ENCODE measurements around the gene ANKRD17.

ANKRD17 gene

DNA sequence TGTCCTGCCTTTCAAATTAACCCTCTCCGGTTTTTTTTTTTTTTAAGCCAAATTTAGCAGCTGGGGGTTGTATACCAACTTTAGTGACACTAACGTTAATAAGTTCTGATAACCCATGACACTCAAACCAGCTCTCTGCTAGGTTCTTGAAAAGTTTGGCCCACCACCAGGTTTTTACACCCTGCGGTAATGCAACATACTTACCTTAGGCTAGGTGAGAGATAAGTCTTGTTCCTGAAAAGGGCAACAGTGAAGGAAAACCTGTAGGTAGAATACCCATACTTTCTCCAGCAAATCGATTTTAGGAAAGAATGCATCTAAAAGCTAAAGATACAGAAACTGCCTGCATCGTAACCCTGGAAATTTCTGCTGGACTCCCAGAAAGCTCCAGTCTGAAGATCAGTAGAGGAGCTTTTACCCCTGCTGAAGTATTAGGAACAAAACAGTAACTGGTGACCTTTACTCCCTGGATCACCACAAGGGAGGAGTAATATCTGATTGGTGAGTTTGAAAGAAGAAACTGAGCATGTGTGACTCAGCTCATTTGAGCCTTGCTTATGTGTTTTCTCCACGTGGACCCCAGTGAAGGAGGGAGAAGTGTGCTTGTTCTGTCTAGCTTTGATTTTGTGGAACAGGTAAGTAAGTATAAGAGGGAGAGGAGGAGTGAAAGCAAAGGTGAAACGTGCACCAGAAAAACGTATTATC lies 154.6 kb downstream of the ANKRD17 start:
- H3K56ac ChIP-seq (ENCODE audit: low read length), result no peak overlapping the region
- H2BK5ac ChIP-seq (ENCODE audit: low read length), result no peak overlapping the region
- H3K4ac ChIP-seq (ENCODE audit: low read depth, low read length), result no peak overlapping the region
- no CpG with 5 or more reads among the region's 8 CpGs for WGBS (ENCODE audit: extremely low coverage, insufficient coverage, low lambda C conversion rate)
- no peaks in the 10 kb centered on the region for H3K36me3 ChIP-seq (ENCODE audit: control insufficient read depth, insufficient read depth, low read length)
- no peak overlapping the region for H4K5ac ChIP-seq (ENCODE audit: low read length)
- no peaks in the 10 kb centered on the region for H3K79me2 ChIP-seq (ENCODE audit: control insufficient read depth, insufficient read depth, low read length)
- H3K9ac ChIP-seq (ENCODE audit: low read length), result no peak overlapping the region
- H3K27ac ChIP-seq (ENCODE audit: low read depth, low read length), result no peak overlapping the region
- H4K8ac ChIP-seq (ENCODE audit: low read depth, low read length), result no peak overlapping the region
- H3K79me1 ChIP-seq (ENCODE audit: low read length), result no peaks in the 10 kb centered on the region
- H3K18ac ChIP-seq (ENCODE audit: low read length), result no peak overlapping the region
- peak; percentile 46 for DNase-seq
- H2BK15ac ChIP-seq (replicated peaks; ENCODE audit: low read depth), result no peak overlapping the region
- H3K4me3 ChIP-seq (ENCODE audit: low read length), result no peak overlapping the region
- H3K23ac ChIP-seq (ENCODE audit: low read length), result no peak overlapping the region
- H2BK120ac ChIP-seq (ENCODE audit: low read depth, low read length), result no peak overlapping the region
- H3K27me3 ChIP-seq (ENCODE audit: insufficient read depth, low read length, poor library complexity), result no peaks in the 10 kb centered on the region
- no peak overlapping the region for H2AK5ac ChIP-seq (ENCODE audit: low read length)
- H3K4me2 ChIP-seq (ENCODE audit: low read length), result no peak overlapping the region
- H3K4me1 ChIP-seq (ENCODE audit: control insufficient read depth, low read depth, low read length), result peaks cover 6% of the 10 kb centered on the region

DNA sequence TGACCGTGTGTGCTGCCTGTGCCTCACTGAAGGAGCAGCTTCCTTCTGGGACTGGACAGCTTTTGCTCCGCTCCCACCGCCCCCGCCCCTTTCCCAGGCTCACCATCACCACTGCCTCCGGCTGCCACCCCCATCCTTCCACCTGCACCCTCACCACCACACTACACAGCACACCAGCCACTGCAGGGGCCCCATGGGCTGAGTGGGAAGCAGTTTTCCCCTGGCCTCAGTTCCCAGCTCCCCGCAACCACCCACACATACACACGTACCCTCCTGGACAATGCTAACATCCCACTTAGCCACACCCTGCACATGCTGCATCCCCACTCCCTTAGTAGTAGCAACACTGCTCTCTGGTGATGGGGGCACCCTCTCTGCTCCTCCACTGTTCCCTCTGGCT lies 159.5 kb downstream of the ANKRD17 start:
- H4K5ac ChIP-seq (ENCODE audit: low read length), result no peak overlapping the region
- H3K4me3 ChIP-seq (ENCODE audit: low read length), result no peak overlapping the region
- H3K27me3 ChIP-seq (ENCODE audit: insufficient read depth, low read length, poor library complexity), result no peaks in the 10 kb centered on the region
- H3K36me3 ChIP-seq (ENCODE audit: control insufficient read depth, insufficient read depth, low read length), result peaks cover 2% of the 10 kb centered on the region
- H3K9ac ChIP-seq (ENCODE audit: low read length), result no peak overlapping the region
- no peak overlapping the region for H3K27ac ChIP-seq (ENCODE audit: low read depth, low read length)
- H3K79me1 ChIP-seq (ENCODE audit: low read length), result no peaks in the 10 kb centered on the region
- no peak overlapping the region for H2BK5ac ChIP-seq (ENCODE audit: low read length)
- H3K23ac ChIP-seq (ENCODE audit: low read length), result no peak overlapping the region
- no peak overlapping the region for H3K4me2 ChIP-seq (ENCODE audit: low read length)
- WGBS (ENCODE audit: extremely low coverage, insufficient coverage, low lambda C conversion rate), result no CpG with 5 or more reads among the region's 7 CpGs
- peaks cover 2% of the 10 kb centered on the region for H3K4me1 ChIP-seq (ENCODE audit: control insufficient read depth, low read depth, low read length)
- H4K8ac ChIP-seq (ENCODE audit: low read depth, low read length), result no peak overlapping the region
- H3K4ac ChIP-seq (ENCODE audit: low read depth, low read length), result no peak overlapping the region
- no peak for DNase-seq
- no peak overlapping the region for H3K18ac ChIP-seq (ENCODE audit: low read length)
- no peak overlapping the region for H2BK15ac ChIP-seq (replicated peaks; ENCODE audit: low read depth)
- no peak overlapping the region for H3K56ac ChIP-seq (ENCODE audit: low read length)
- no peak overlapping the region for H2BK120ac ChIP-seq (ENCODE audit: low read depth, low read length)
- H3K79me2 ChIP-seq (ENCODE audit: control insufficient read depth, insufficient read depth, low read length), result no peaks in the 10 kb centered on the region
- no peak overlapping the region for H2AK5ac ChIP-seq (ENCODE audit: low read length)

DNA sequence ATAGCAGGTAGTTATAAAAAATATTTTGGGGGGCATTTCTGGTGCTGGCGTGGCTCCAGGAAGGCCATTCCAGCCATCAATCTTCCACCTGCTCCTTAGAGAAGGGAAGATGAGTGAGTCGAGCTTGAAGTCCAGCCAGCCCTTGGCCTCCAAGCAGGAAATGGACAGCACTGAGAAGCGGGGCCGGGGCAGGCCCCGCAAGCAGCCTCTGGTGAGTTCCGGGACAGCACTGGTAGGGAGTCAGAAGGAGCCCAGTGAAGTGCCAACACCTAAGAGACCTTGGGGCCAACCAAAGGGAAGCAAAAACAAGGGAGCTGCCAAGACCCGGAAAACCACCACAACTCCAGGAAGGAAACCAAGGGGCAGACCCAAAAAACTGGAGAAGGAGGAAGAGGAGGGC lies 159.9 kb downstream of the ANKRD17 start:
- Histone ChIP-seq H2AK5ac (ENCODE audit: low read length) (no peak overlapping the region), H3K79me1 (ENCODE audit: low read length) (no peaks in the 10 kb centered on the region), H3K36me3 (ENCODE audit: control insufficient read depth, insufficient read depth, low read length) (peaks cover 2% of the 10 kb centered on the region), H3K4me2 (ENCODE audit: low read length) (no peak overlapping the region), H3K4me1 (ENCODE audit: control insufficient read depth, low read depth, low read length) (no peaks in the 10 kb centered on the region), H3K56ac (ENCODE audit: low read length) (no peak overlapping the region), H3K18ac (ENCODE audit: low read length) (no peak overlapping the region), H3K23ac (ENCODE audit: low read length) (no peak overlapping the region), H3K79me2 (ENCODE audit: control insufficient read depth, insufficient read depth, low read length) (no peaks in the 10 kb centered on the region), H4K8ac (ENCODE audit: low read depth, low read length) (no peak overlapping the region), H3K4ac (ENCODE audit: low read depth, low read length) (no peak overlapping the region), H4K5ac (ENCODE audit: low read length) (no peak overlapping the region), H3K27ac (ENCODE audit: low read depth, low read length) (no peak overlapping the region), H3K9ac (ENCODE audit: low read length) (no peak overlapping the region), H3K27me3 (ENCODE audit: insufficient read depth, low read length, poor library complexity) (no peaks in the 10 kb centered on the region), H2BK15ac (replicated peaks; ENCODE audit: low read depth) (no peak overlapping the region), H2BK120ac (ENCODE audit: low read depth, low read length) (no peak overlapping the region), H3K4me3 (ENCODE audit: low read length) (no peak overlapping the region), H2BK5ac (ENCODE audit: low read length) (no peak overlapping the region)
- no peak for DNase-seq
- no CpG with 5 or more reads among the region's 7 CpGs for WGBS (ENCODE audit: extremely low coverage, insufficient coverage, low lambda C conversion rate)

- Histone ChIP-seq H3K4me1 (ENCODE audit: control insufficient read depth, low read depth, low read length) (no peaks in the 10 kb centered on the region), H3K27me3 (ENCODE audit: insufficient read depth, low read length, poor library complexity) (no peaks in the 10 kb centered on the region), H4K5ac (ENCODE audit: low read length) (no peak overlapping the region), H3K4ac (ENCODE audit: low read depth, low read length) (no peak overlapping the region), H2AK5ac (ENCODE audit: low read length) (no peak overlapping the region), H3K27ac (ENCODE audit: low read depth, low read length) (no peak overlapping the region), H3K36me3 (ENCODE audit: control insufficient read depth, insufficient read depth, low read length) (peaks cover 2% of the 10 kb centered on the region), H3K18ac (ENCODE audit: low read length) (no peak overlapping the region), H2BK120ac (ENCODE audit: low read depth, low read length) (no peak overlapping the region), H3K9ac (ENCODE audit: low read length) (no peak overlapping the region), H3K56ac (ENCODE audit: low read length) (no peak overlapping the region), H3K4me2 (ENCODE audit: low read length) (no peak overlapping the region), H2BK5ac (ENCODE audit: low read length) (no peak overlapping the region), H3K4me3 (ENCODE audit: low read length) (no peak overlapping the region), H3K79me1 (ENCODE audit: low read length) (no peaks in the 10 kb centered on the region), H2BK15ac (replicated peaks; ENCODE audit: low read depth) (no peak overlapping the region), H3K79me2 (ENCODE audit: control insufficient read depth, insufficient read depth, low read length) (no peaks in the 10 kb centered on the region), H4K8ac (ENCODE audit: low read depth, low read length) (no peak overlapping the region), H3K23ac (ENCODE audit: low read length) (no peak overlapping the region)
- no CpG with 5 or more reads among the region's 4 CpGs for WGBS (ENCODE audit: extremely low coverage, insufficient coverage, low lambda C conversion rate)
- DNase-seq, result no peak
Measured at GRCh38 chr4:73098016-73098415, 160.6 kb downstream of the ANKRD17 start.

DNA sequence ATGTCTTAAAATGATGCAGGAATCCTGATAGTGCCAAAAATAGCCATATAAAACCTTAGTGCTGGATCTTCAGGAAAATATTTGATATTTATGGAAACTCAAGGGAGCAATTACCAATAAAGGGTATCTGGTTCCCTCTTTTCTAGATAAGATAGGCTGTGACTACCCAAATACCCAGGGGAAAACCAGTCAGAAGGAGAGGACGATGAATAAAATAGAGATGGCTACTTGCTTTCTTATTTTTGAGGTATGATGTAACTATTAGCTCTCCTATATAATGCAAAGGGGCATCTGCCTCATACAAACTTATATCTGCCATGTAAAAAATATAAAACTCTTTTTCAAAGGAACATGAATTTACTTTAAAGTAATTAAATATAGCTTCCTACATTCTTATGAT lies 165.7 kb downstream of the ANKRD17 start:
- Histone ChIP-seq H2AK5ac (ENCODE audit: low read length) (no peak overlapping the region), H3K79me1 (ENCODE audit: low read length) (no peaks in the 10 kb centered on the region), H3K4me3 (ENCODE audit: low read length) (no peak overlapping the region), H3K4me1 (ENCODE audit: control insufficient read depth, low read depth, low read length) (no peaks in the 10 kb centered on the region), H2BK120ac (ENCODE audit: low read depth, low read length) (no peak overlapping the region), H2BK5ac (ENCODE audit: low read length) (no peak overlapping the region), H3K4ac (ENCODE audit: low read depth, low read length) (no peak overlapping the region), H3K79me2 (ENCODE audit: control insufficient read depth, insufficient read depth, low read length) (no peaks in the 10 kb centered on the region), H3K9ac (ENCODE audit: low read length) (no peak overlapping the region), H3K18ac (ENCODE audit: low read length) (no peak overlapping the region), H3K56ac (ENCODE audit: low read length) (no peak overlapping the region), H3K27ac (ENCODE audit: low read depth, low read length) (no peak overlapping the region), H3K36me3 (ENCODE audit: control insufficient read depth, insufficient read depth, low read length) (peaks cover 14% of the 10 kb centered on the region), H3K23ac (ENCODE audit: low read length) (no peak overlapping the region), H3K27me3 (ENCODE audit: insufficient read depth, low read length, poor library complexity) (no peaks in the 10 kb centered on the region), H2BK15ac (replicated peaks; ENCODE audit: low read depth) (no peak overlapping the region), H3K4me2 (ENCODE audit: low read length) (no peak overlapping the region), H4K8ac (ENCODE audit: low read depth, low read length) (no peak overlapping the region), H4K5ac (ENCODE audit: low read length) (no peak overlapping the region)
- DNase-seq, result no peak
- WGBS (ENCODE audit: extremely low coverage, insufficient coverage, low lambda C conversion rate), result no CpG with 5 or more reads among the region's 1 CpG

DNA sequence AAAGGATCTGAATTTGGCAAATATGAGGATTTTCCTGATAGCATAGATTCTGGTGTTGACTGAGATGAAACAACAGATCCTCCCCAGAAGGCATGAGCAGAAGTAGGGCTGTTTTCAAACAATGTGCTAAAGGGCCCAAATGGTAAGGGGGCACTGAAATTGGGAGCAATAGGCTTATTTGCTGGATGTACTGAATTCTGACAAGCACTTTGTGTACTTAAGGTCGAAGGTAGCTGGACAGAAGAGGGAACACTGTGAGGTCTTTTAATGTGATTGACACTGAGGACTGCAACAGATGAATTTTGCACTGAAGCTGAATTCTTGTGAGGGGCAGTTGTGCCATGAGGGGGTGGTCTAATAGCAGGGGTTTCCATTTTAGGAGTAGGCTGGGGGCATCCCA lies 167.9 kb downstream of the ANKRD17 start:
- Histone ChIP-seq H3K4me2 (ENCODE audit: low read length) (no peak overlapping the region), H3K23ac (ENCODE audit: low read length) (no peak overlapping the region), H3K36me3 (ENCODE audit: control insufficient read depth, insufficient read depth, low read length) (peaks cover 14% of the 10 kb centered on the region), H4K5ac (ENCODE audit: low read length) (no peak overlapping the region), H2BK120ac (ENCODE audit: low read depth, low read length) (no peak overlapping the region), H3K9ac (ENCODE audit: low read length) (no peak overlapping the region), H3K79me2 (ENCODE audit: control insufficient read depth, insufficient read depth, low read length) (no peaks in the 10 kb centered on the region), H3K27ac (ENCODE audit: low read depth, low read length) (no peak overlapping the region), H2BK5ac (ENCODE audit: low read length) (no peak overlapping the region), H3K56ac (ENCODE audit: low read length) (no peak overlapping the region), H3K79me1 (ENCODE audit: low read length) (no peaks in the 10 kb centered on the region), H3K4me3 (ENCODE audit: low read length) (no peak overlapping the region), H3K4ac (ENCODE audit: low read depth, low read length) (no peak overlapping the region), H3K4me1 (ENCODE audit: control insufficient read depth, low read depth, low read length) (no peaks in the 10 kb centered on the region), H4K8ac (ENCODE audit: low read depth, low read length) (no peak overlapping the region), H2BK15ac (replicated peaks; ENCODE audit: low read depth) (no peak overlapping the region), H2AK5ac (ENCODE audit: low read length) (no peak overlapping the region), H3K18ac (ENCODE audit: low read length) (no peak overlapping the region), H3K27me3 (ENCODE audit: insufficient read depth, low read length, poor library complexity) (no peaks in the 10 kb centered on the region)
- no peak for DNase-seq
- no CpG with 5 or more reads among the region's 1 CpG for WGBS (ENCODE audit: extremely low coverage, insufficient coverage, low lambda C conversion rate)

Measured in mesendoderm (in vitro differentiated cells).